Activated T-cell treated with anti-CD3 and anti-CD28 coated beads for 4 hours (primary cell): ENCODE measurements around the gene SLC13A5.

ENCODE experiments used
- DNase-seq: peaks from one replicate; pipeline ENCODE4 v3.0.0-alpha.2; 2020

Gene SLC13A5

DNA sequence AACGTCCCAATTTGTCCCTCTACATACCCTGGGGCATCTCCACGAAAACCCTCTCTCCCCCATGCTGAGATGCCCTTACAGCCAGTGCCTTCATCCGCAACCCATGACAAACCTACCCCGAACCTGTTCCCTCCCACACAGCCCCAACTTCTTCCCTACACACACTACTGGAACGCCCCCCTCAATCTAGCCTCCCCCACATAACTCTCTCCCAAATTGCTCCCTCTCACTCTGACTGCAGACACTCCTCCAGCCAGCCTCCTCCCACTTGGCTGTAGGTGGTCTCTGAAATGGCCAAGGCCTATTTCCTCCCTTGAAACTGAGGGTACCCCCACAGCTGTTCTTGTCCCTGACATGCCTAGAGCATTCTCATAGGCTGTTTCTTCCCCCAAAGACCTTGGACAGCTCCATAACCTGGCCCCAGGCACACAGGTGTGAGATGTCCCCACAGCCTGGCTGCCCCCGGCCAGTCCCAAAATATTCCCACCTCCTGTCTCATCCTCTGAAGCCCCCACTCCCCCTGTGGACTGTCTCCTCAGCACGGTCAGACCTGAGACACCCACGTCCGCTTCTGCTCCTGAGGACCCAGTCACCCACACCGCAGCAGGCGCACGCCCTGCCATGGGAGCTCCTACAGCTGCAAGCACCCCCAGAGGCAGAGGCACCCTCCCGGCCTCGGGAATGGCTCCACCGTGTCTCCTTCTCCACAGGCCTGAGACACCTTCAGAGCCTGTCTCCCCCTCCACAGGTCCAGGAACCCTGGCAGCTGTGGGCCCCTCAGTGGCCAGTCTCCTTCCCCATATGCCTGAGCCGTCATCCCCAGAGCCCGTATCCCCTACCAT lies 76.3 kb downstream of the SLC13A5 start:
- DNase-seq = no peak

DNA sequence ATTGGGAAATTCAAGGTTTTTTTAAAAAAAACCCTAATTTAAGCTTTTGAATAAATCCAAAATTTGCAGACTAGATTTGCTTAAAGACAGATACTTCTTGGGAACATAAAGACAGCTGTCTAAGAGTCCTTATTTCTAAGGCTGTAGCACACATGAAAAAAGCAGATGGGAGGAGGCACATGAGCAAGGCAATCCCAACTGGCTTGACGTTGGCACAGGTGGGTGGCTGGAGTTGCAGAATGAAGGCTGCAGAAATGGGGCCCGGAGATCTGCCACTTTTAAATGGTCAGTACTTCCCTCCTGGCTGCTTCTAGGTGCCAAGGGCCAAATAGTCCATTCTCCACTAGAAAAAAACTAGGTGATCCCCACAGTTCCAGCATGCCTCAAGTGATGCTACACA lies 77.1 kb downstream of the SLC13A5 start:
- DNase-seq = no peak
